GM18526 (cell line): ENCODE results near the gene RGS17.

Experiments
- POLR2A ChIP-seq: IDR thresholded peaks from 3 replicates; pipeline ENCODE4 v1.6.1; 2011; ENCODE audit not compliant: insufficient read length; ENCODE audit errors: extremely low read depth

The RGS17 gene

GRCh38 chr6:152959333-152959732 lies 171.7 kb downstream of the RGS17 start:
- no peak for TF ChIP-seq POLR2A

- TF ChIP-seq POLR2A = no peak
Observed at GRCh38 chr6:152957796-152958195, 173.3 kb downstream of the RGS17 start.
